Erythroblast (primary cell): Measurements from ENCODE around the gene XKRX.

Experiments
- GATA1 ChIP-seq: IDR thresholded peaks from 2 replicates; pipeline ENCODE4 v1.6.1; 2011; ENCODE audit warnings: low read depth, mild to moderate bottlenecking, control low read depth, low read length, moderate library complexity
- POLR2A ChIP-seq: IDR thresholded peaks from 2 replicates; pipeline ENCODE4 v1.6.1; 2011; ENCODE audit warnings: mild to moderate bottlenecking, low read length

DNA sequence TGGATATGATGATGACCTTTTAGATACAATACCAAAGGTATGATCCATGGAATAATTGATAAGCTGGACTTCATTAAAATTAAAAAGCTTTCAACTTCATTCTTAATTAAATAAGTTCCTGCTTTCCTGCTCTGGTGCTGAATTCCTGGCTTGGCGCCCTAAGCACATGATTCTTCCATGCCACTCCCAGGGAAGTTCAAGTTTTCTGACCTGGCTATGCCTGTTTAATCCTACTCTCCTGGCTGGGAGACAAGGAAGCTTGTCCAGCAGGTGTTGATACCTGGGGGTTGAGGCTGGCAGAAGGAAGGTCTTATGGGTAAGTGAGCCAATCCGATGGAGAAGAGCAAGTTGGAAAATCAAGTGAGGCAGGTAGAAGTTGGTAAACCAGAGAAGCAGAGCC is 24.3 kb downstream of the XKRX start:
- no peak for TF ChIP-seq GATA1
- TF ChIP-seq POLR2A: no peak
